CD4-positive, CD25-positive, alpha-beta regulatory T cell (primary cell): ENCODE data around the gene GPR3. TPM values are rescaled to one million over a fixed set of nuclear protein-coding genes. Genes with fewer than 3 reads are reported as not detected.
"Not testable (repeated sequence)": the region's sequence is repeated elsewhere in the genome, so short reads cannot be mapped to it uniquely, and the experiment has no call there.

Source experiments
- ATAC-seq, 2 donors: fragments of 150-1000 bp; cut with Tn5 transposase; one replicate each; pipeline ENCODE4 v1.10.0; 2021; ENCODE audit warnings: low read depth in 2 of 2, moderate number of reproducible peaks in 2 of 2, moderate library complexity in 1 of 2
- DNase-seq, 3 donors: peaks; one replicate each; pipeline versions ENCODE4 v3.0.0 to v3.0.0-alpha.2; 2012 to 2022; ENCODE audit warnings: mixed read lengths in 1 of 3
- H3K27ac ChIP-seq: one replicate; pipeline ENCODE4 v1.7.0; 2013; ENCODE audit warnings: mild to moderate bottlenecking, low read length; ENCODE audit not compliant: insufficient read depth, poor library complexity, severe bottlenecking
- H3K27me3 ChIP-seq: one replicate; pipeline ENCODE4 v1.7.0; 2013; ENCODE audit warnings: low read length; ENCODE audit not compliant: control insufficient read depth, insufficient read depth
- H3K36me3 ChIP-seq: one replicate; pipeline ENCODE4 v1.7.0; 2013; ENCODE audit warnings: mild to moderate bottlenecking, low read length, moderate library complexity; ENCODE audit not compliant: control insufficient read depth, insufficient read depth
- H3K4me1 ChIP-seq: 2 replicates; pipeline ENCODE4 v1.7.0; 2013; ENCODE audit warnings: mild to moderate bottlenecking, low read length; ENCODE audit not compliant: insufficient read depth, control insufficient read depth, poor library complexity, severe bottlenecking
- H3K4me3 ChIP-seq: one replicate; pipeline ENCODE4 v1.7.0; 2013; ENCODE audit warnings: low read depth, mild to moderate bottlenecking, low read length, moderate library complexity
- H3K9me3 ChIP-seq, 2 experiments: 1 replicate in 1 of 2; 2 replicates in 1 of 2; pipeline ENCODE4 v1.7.0; 2013; ENCODE audit warnings: low read length in 2 of 2, mild to moderate bottlenecking in 1 of 2, moderate library complexity in 1 of 2; ENCODE audit not compliant: control insufficient read depth in 2 of 2
- H3K27ac Mint-ChIP-seq, 3 donors: one replicate each; pipeline ENCODE4 v1.8.0; 2020 to 2022; ENCODE audit warnings: mild to moderate bottlenecking in 3 of 3, mixed read lengths in 3 of 3, moderate library complexity in 2 of 3
- H3K27me3 Mint-ChIP-seq: one replicate; pipeline ENCODE4 v1.8.0; 2022; ENCODE audit warnings: mild to moderate bottlenecking, mixed read lengths
- H3K36me3 Mint-ChIP-seq: one replicate; pipeline ENCODE4 v1.8.0; 2020; ENCODE audit warnings: mixed read lengths
- H3K4me1 Mint-ChIP-seq, 4 donors: one replicate each; pipeline ENCODE4 v1.8.0; 2020 to 2022; ENCODE audit warnings: mixed read lengths in 4 of 4, mild to moderate bottlenecking in 1 of 4
- H3K4me3 Mint-ChIP-seq, 4 donors: one replicate each; pipeline ENCODE4 v1.8.0; 2020 to 2022; ENCODE audit warnings: mild to moderate bottlenecking in 4 of 4, mixed read lengths in 4 of 4, moderate library complexity in 3 of 4
- H3K9me3 Mint-ChIP-seq, 7 donors: one replicate each; pipeline ENCODE4 v1.8.0; 2020 to 2022; ENCODE audit warnings: mixed read lengths in 7 of 7, mild to moderate bottlenecking in 3 of 7, moderate library complexity in 2 of 7
- polyA plus RNA-seq, 4 donors: library from polyadenylated mRNA; unstranded; fragments of 300-500 nt; fragmentation: Illumina TruSeq; gene quantifications; one replicate each; pipeline ENCODE4 v1.2.3, GENCODE V29; 2021
- total RNA-seq: library from RNA; stranded (reverse); gene quantifications from one replicate; pipeline ENCODE4 v1.2.3, GENCODE V29; 2022

GPR3 gene
- total and polyA plus RNA-seq, 5 donors from 2014 or later = 0.07 to 0.47 (median 0.21) TPM; not detected in 2

GRCh38 chr1:27406362-27406680 lies 13.9 kb downstream of the GPR3 start:
- no peak for DNase-seq
- Histone ChIP-seq H3K4me3 (no peak overlapping the region), H3K4me1 (peaks cover 7% of the 10 kb centered on the region), H3K27ac (no peak overlapping the region), H3K27me3 (no peaks in the 10 kb centered on the region), H3K36me3 (peaks cover 53% of the 10 kb centered on the region), H3K9me3 (no peaks in the 10 kb centered on the region)
- Mint-ChIP-seq H3K9me3 (no peaks in the 10 kb centered on the region), H3K27me3 (no peaks in the 10 kb centered on the region), H3K4me3 (no peak overlapping the region), H3K36me3 (peaks cover 17% of the 10 kb centered on the region), H3K4me1 (peaks cover 0 to 27% (median 8%) of the 10 kb centered on the region in 4 donors), H3K27ac (no peak overlapping the region)
- no peak for ATAC-seq

GRCh38 chr1:27406791-27407190 lies 14.4 kb downstream of the GPR3 start:
- not testable (repeated sequence) for H3K4me3 Mint-ChIP-seq, H3K27ac Mint-ChIP-seq, H3K9me3 Mint-ChIP-seq, ATAC-seq, H3K27me3 Mint-ChIP-seq, H3K4me1 ChIP-seq, H3K9me3 ChIP-seq, H3K27ac ChIP-seq, H3K27me3 ChIP-seq, H3K4me3 ChIP-seq, DNase-seq
- H3K36me3 Mint-ChIP-seq = peaks cover 17% of the 10 kb centered on the region
- peaks cover 57% of the 10 kb centered on the region for H3K36me3 ChIP-seq
- H3K4me1 Mint-ChIP-seq = peaks cover 0 to 25% (median 8%) of the 10 kb centered on the region in 4 donors

GRCh38 chr1:27408151-27408550 lies 15.7 kb downstream of the GPR3 start:
- Mint-ChIP-seq H3K4me1 (peaks cover 0 to 15% (median 6%) of the 10 kb centered on the region in 4 donors), H3K36me3 (peaks cover 20% of the 10 kb centered on the region)
- peaks cover 70% of the 10 kb centered on the region for H3K36me3 ChIP-seq

GRCh38 chr1:27409669-27410068 lies 17.2 kb downstream of the GPR3 start:
- Mint-ChIP-seq H3K27me3 (no peaks in the 10 kb centered on the region), H3K4me1 (peaks cover 0 to 3% (median under 1%) of the 10 kb centered on the region in 4 donors), H3K9me3 (no peaks in the 10 kb centered on the region), H3K4me3 (no peak overlapping the region), H3K27ac (no peak overlapping the region), H3K36me3 (peaks cover 24% of the 10 kb centered on the region)
- Histone ChIP-seq H3K4me3 (no peak overlapping the region), H3K4me1 (no peaks in the 10 kb centered on the region), H3K9me3 (no peaks in the 10 kb centered on the region), H3K27ac (no peak overlapping the region), H3K36me3 (peaks cover 85% of the 10 kb centered on the region), H3K27me3 (no peaks in the 10 kb centered on the region)
- no peak for DNase-seq
- ATAC-seq = no peak

More at GRCh38 chr1:27408151-27408550, 15.7 kb downstream of the GPR3 start:
- Mint-ChIP-seq H3K9me3 (no peaks in the 10 kb centered on the region), H3K27ac (peak overlapping the region in 1 of 3 donors; percentile 23), H3K27me3 (no peaks in the 10 kb centered on the region), H3K4me3 (no peak overlapping the region)
- Histone ChIP-seq H3K27me3 (no peaks in the 10 kb centered on the region), H3K9me3 (no peaks in the 10 kb centered on the region), H3K4me3 (no peak overlapping the region), H3K27ac (no peak overlapping the region), H3K4me1 (peaks cover 5% of the 10 kb centered on the region)
- ATAC-seq (no peak), DNase-seq (no peak)

- no peaks in the 10 kb centered on the region for H3K9me3 ChIP-seq
- DNase-seq (no peak), ATAC-seq (no peak)
- Mint-ChIP-seq H3K9me3 (no peaks in the 10 kb centered on the region), H3K36me3 (peaks cover 32% of the 10 kb centered on the region), H3K27ac (peak overlapping the region in 1 of 3 donors; percentile 5), H3K4me3 (no peak overlapping the region), H3K4me1 (peaks cover 0 to 8% (median 1%) of the 10 kb centered on the region in 4 donors), H3K27me3 (no peaks in the 10 kb centered on the region)
- no peak overlapping the region for H3K4me3 ChIP-seq
- no peaks in the 10 kb centered on the region for H3K4me1 ChIP-seq
- peaks cover 88% of the 10 kb centered on the region for H3K36me3 ChIP-seq
- H3K27ac ChIP-seq = no peak overlapping the region
- no peaks in the 10 kb centered on the region for H3K27me3 ChIP-seq
Measured at GRCh38 chr1:27410709-27411108, 18.3 kb downstream of the GPR3 start.

GRCh38 chr1:27412502-27412901 lies 20.1 kb downstream of the GPR3 start:
- no peaks in the 10 kb centered on the region for H3K27me3 ChIP-seq
- Mint-ChIP-seq H3K9me3 (no peaks in the 10 kb centered on the region), H3K27ac (peak overlapping the region in 1 of 3 donors; percentile 76), H3K4me3 (no peak overlapping the region), H3K4me1 (peaks cover 4 to 19% (median 11%) of the 10 kb centered on the region in 4 donors), H3K27me3 (no peaks in the 10 kb centered on the region), H3K36me3 (peaks cover 44% of the 10 kb centered on the region)
- DNase-seq = no peak
- no peak overlapping the region for H3K27ac ChIP-seq
- peaks cover 96% of the 10 kb centered on the region for H3K36me3 ChIP-seq
- H3K4me3 ChIP-seq = no peak overlapping the region
- no peak for ATAC-seq
- no peaks in the 10 kb centered on the region for H3K4me1 ChIP-seq
- H3K9me3 ChIP-seq = no peaks in the 10 kb centered on the region

- Histone ChIP-seq H3K9me3 (no peaks in the 10 kb centered on the region), H3K27ac (no peak overlapping the region), H3K4me1 (no peaks in the 10 kb centered on the region), H3K36me3 (peaks cover 96% of the 10 kb centered on the region), H3K4me3 (no peak overlapping the region), H3K27me3 (no peaks in the 10 kb centered on the region)
- no peak for DNase-seq
- Mint-ChIP-seq H3K27me3 (no peaks in the 10 kb centered on the region), H3K36me3 (peaks cover 44% of the 10 kb centered on the region), H3K4me3 (no peak overlapping the region), H3K27ac (peak overlapping the region in 1 of 3 donors; percentile 51), H3K9me3 (no peaks in the 10 kb centered on the region), H3K4me1 (peaks cover 6 to 24% (median 15%) of the 10 kb centered on the region in 4 donors)
- ATAC-seq = no peak
Measured at GRCh38 chr1:27413004-27413403, 20.6 kb downstream of the GPR3 start.

GRCh38 chr1:27414091-27414490 lies 21.7 kb downstream of the GPR3 start:
- Histone ChIP-seq H3K9me3 (no peaks in the 10 kb centered on the region), H3K27ac (no peak overlapping the region), H3K27me3 (no peaks in the 10 kb centered on the region), H3K4me3 (no peak overlapping the region), H3K4me1 (peaks cover 9% of the 10 kb centered on the region), H3K36me3 (peaks cover 95% of the 10 kb centered on the region)
- Mint-ChIP-seq H3K36me3 (peaks cover 47% of the 10 kb centered on the region), H3K4me3 (no peak overlapping the region), H3K9me3 (no peaks in the 10 kb centered on the region), H3K27me3 (no peaks in the 10 kb centered on the region), H3K27ac (no peak overlapping the region), H3K4me1 (peaks cover 16 to 35% (median 26%) of the 10 kb centered on the region in 4 donors)
- DNase-seq (no peak), ATAC-seq (no peak)
